HG02981 (cell line): ENCODE measurements around the gene SLC38A4.
"Not testable (repeated sequence)": the region's sequence is repeated elsewhere in the genome, so short reads cannot be mapped to it uniquely, and the experiment has no call there.

ENCODE experiments used
- ATAC-seq: cut with Tn5 transposase; IDR thresholded peaks from one replicate; pipeline ENCODE4 v1.9.1; 2021; ENCODE audit warnings: mild to moderate bottlenecking, moderate library complexity; ENCODE audit not compliant: unreplicated experiment

Gene SLC38A4

GRCh38 chr12:46778415-46778814 lies 47.4 kb downstream of the SLC38A4 start:
- no peak for ATAC-seq

- no peak for ATAC-seq
Observed at GRCh38 chr12:46777587-46777986, 48.2 kb downstream of the SLC38A4 start.

GRCh38 chr12:46775796-46776195 lies 50.0 kb downstream of the SLC38A4 start:
- ATAC-seq = no peak

GRCh38 chr12:46774322-46774633 lies 51.5 kb downstream of the SLC38A4 start:
- no peak for ATAC-seq

GRCh38 chr12:46773586-46774321 lies 52.0 kb downstream of the SLC38A4 start:
- ATAC-seq = no peak

- ATAC-seq = no peak
Observed at GRCh38 chr12:46771268-46771827, 54.4 kb downstream of the SLC38A4 start.

GRCh38 chr12:46770501-46771183 lies 55.2 kb downstream of the SLC38A4 start:
- ATAC-seq = no peak

- ATAC-seq = no peak
Observed at GRCh38 chr12:46764005-46764404, 61.8 kb downstream of the SLC38A4 start.

GRCh38 chr12:46763230-46763629 lies 62.6 kb downstream of the SLC38A4 start:
- ATAC-seq = no peak

GRCh38 chr12:46754550-46754949 lies 71.2 kb downstream of the SLC38A4 start:
- no peak for ATAC-seq

GRCh38 chr12:46752396-46752795 lies 73.4 kb downstream of the SLC38A4 start:
- no peak for ATAC-seq

- ATAC-seq = no peak
Observed at GRCh38 chr12:46751173-46751572, 74.6 kb downstream of the SLC38A4 start.

- ATAC-seq = no peak
Observed at GRCh38 chr12:46749322-46749721, 76.5 kb downstream of the SLC38A4 start.

- no peak for ATAC-seq
Observed at GRCh38 chr12:46744283-46744682, 81.5 kb downstream of the SLC38A4 start.

- no peak for ATAC-seq
Observed at GRCh38 chr12:46743456-46743855, 82.3 kb downstream of the SLC38A4 start.

- ATAC-seq = not testable (repeated sequence)
Observed at GRCh38 chr12:46742271-46742670, 83.5 kb downstream of the SLC38A4 start.

GRCh38 chr12:46725332-46725731 lies 100.5 kb downstream of the SLC38A4 start:
- ATAC-seq = no peak

GRCh38 chr12:46723629-46724419 lies 102.0 kb downstream of the SLC38A4 start:
- ATAC-seq = no peak

GRCh38 chr12:46722394-46723185 lies 103.2 kb downstream of the SLC38A4 start:
- no peak for ATAC-seq

GRCh38 chr12:46718495-46718894 lies 107.3 kb downstream of the SLC38A4 start:
- ATAC-seq = no peak

- no peak for ATAC-seq
Observed at GRCh38 chr12:46717868-46718267, 107.9 kb downstream of the SLC38A4 start.
